Common myeloid progenitor, CD34-positive (primary cell): ENCODE results near the gene C1QL1.
A peak's percentile ranks its signal among the peaks of the same experiment; 100 is the strongest.

Experiments used
- CTCF ChIA-PET: fragments of 350-600 bp; sonication (Branson Sonifier 250); formaldehyde crosslinking; loops from one replicate; lab custom pipeline; 2021; ENCODE audit warnings: antibody characterized with exemption; lab: Charles Lee
- POLR2A ChIA-PET: fragments of 350-600 bp; sonication (Branson Sonifier 250); formaldehyde crosslinking; loops from one replicate; lab custom pipeline; 2021; ENCODE audit warnings: antibody characterized with exemption; lab: Charles Lee
- DNase-seq, 3 donors: peaks; one replicate each; pipeline versions ENCODE4 v3.0.0 to v3.0.0-alpha.2; 2013
- H3K27ac ChIP-seq, 2 experiments: 1 replicate in 1 of 2; 2 replicates in 1 of 2; pipeline ENCODE4 v1.7.0; 2013; ENCODE audit warnings: inconsistent platforms in 2 of 2, low read length in 2 of 2, mild to moderate bottlenecking in 2 of 2, low read depth in 1 of 2, moderate library complexity in 1 of 2; ENCODE audit not compliant: severe bottlenecking in 2 of 2, insufficient read depth in 1 of 2, poor library complexity in 1 of 2
- H3K27me3 ChIP-seq, 5 experiments: replicated peaks in 2 of 5; 1 replicate in 3 of 5; 2 replicates in 2 of 5; pipeline versions ENCODE4 v1.6.1 to v1.7.0; 2013; ENCODE audit warnings: low read length in 4 of 5, mild to moderate bottlenecking in 2 of 5, moderate library complexity in 2 of 5, inconsistent platforms in 1 of 5; ENCODE audit not compliant: insufficient read depth in 5 of 5, control insufficient read depth in 4 of 5
- H3K36me3 ChIP-seq, 4 experiments: 1 replicate in 2 of 4; 2 replicates in 2 of 4; pipeline versions ENCODE4 v1.6.1 to v1.7.0; 2013; ENCODE audit warnings: low read length in 3 of 4, control low read depth in 1 of 4, mild to moderate bottlenecking in 1 of 4; ENCODE audit not compliant: control insufficient read depth in 4 of 4, insufficient read depth in 4 of 4
- H3K4me1 ChIP-seq, 4 experiments: 1 replicate in 3 of 4; 2 replicates in 1 of 4; pipeline versions ENCODE4 v1.6.1 to v1.7.1; 2013; ENCODE audit warnings: low read length in 3 of 4, mild to moderate bottlenecking in 3 of 4, control low read depth in 1 of 4, inconsistent platforms in 1 of 4, moderate library complexity in 1 of 4; ENCODE audit not compliant: control insufficient read depth in 4 of 4, insufficient read depth in 4 of 4; ENCODE audit errors: control extremely low read depth in 1 of 4
- H3K4me3 ChIP-seq, 7 experiments: 1 replicate in 4 of 7; 2 replicates in 3 of 7; pipeline versions ENCODE4 v1.5.1 to v1.7.0; 2013; ENCODE audit warnings: mild to moderate bottlenecking in 7 of 7, low read length in 6 of 7, moderate library complexity in 6 of 7, inconsistent platforms in 2 of 7, low read depth in 2 of 7, control low read depth in 1 of 7; ENCODE audit not compliant: insufficient read depth in 4 of 7, control insufficient read depth in 1 of 7; ENCODE audit errors: extremely low read depth in 1 of 7
- H3K9me3 ChIP-seq, 5 experiments: 1 replicate in 4 of 5; 2 replicates in 1 of 5; pipeline versions ENCODE4 v1.6.1 to v1.7.1; 2013; ENCODE audit warnings: low read length in 4 of 5, mild to moderate bottlenecking in 2 of 5, inconsistent platforms in 1 of 5, low read depth in 1 of 5, moderate library complexity in 1 of 5; ENCODE audit not compliant: control insufficient read depth in 4 of 5, insufficient read depth in 2 of 5; ENCODE audit errors: control extremely low read depth in 1 of 5
- WGBS: methylation state at CpG from one replicate; pipeline ENCODE4 v1.1.5; 2013; ENCODE audit not compliant: insufficient coverage; 5-methylcytosine and 5-hydroxymethylcytosine counted together

Gene C1QL1

GRCh38 chr17:44919885-44920564, 48.1 kb downstream of the C1QL1 start:
- ChIA-PET CTCF (interaction anchor here (0.7 to 13.3 kb wide), 31 partner anchors 9 to 200 kb away, joined by 3 to 162 read pairs (median 4); a partner anchor contains a TSS), POLR2A (interaction anchor here (0.6 to 1.6 kb wide), 2 partner anchors 101 to 103 kb away, joined by 3 to 5 read pairs; no protein-coding TSS in a partner anchor)
- Histone ChIP-seq H3K9me3 (no peaks in the 10 kb centered on the region), H3K27me3 (peaks cover 0 to 27% (median 10%) of the 10 kb centered on the region in 5 experiments), H3K4me3 (no peak overlapping the region), H3K4me1 (no peaks in the 10 kb centered on the region), H3K27ac (no peak overlapping the region), H3K36me3 (no peaks in the 10 kb centered on the region)
- peak; percentile 71 to 86 (median 81) for DNase-seq
- 28% methylated on average over 8 of the region's 9 CpGs for WGBS

DNA sequence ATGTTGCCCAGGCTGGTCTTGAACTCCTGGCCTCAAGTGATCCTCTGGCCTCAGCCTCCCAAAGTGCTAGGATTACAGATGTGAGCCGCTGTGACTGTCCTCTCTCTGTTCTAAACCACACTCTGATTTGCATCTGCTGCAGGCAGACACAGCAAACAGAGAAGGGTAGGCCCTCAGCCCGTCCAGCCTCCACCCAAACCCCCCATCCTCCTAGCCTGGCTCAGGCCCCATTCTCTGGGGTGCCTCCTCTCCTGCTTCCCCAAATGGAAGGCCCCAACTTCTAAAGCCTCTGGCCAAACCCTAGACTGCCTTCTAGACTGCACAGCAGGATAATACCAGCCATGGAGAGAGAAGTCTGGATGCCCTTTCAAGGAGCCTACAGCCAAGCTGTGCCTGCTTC, 48.7 kb downstream of the C1QL1 start:
- Histone ChIP-seq H3K36me3 (no peaks in the 10 kb centered on the region), H3K9me3 (no peaks in the 10 kb centered on the region), H3K4me3 (no peak overlapping the region), H3K27ac (no peak overlapping the region), H3K27me3 (peaks cover 0 to 28% (median 10%) of the 10 kb centered on the region in 5 experiments), H3K4me1 (no peaks in the 10 kb centered on the region)
- WGBS: 88% methylated on average over 2 of the region's 2 CpGs
- no peak for DNase-seq
- POLR2A ChIA-PET: interaction anchor here (0.6 kb wide), 1 partner anchor 103 kb away, joined by 3 read pairs; no protein-coding TSS in a partner anchor
- CTCF ChIA-PET: interaction anchor here (0.7 to 13.3 kb wide), 17 partner anchors 9 to 179 kb away, joined by 3 to 162 read pairs (median 4); a partner anchor contains a TSS

DNA sequence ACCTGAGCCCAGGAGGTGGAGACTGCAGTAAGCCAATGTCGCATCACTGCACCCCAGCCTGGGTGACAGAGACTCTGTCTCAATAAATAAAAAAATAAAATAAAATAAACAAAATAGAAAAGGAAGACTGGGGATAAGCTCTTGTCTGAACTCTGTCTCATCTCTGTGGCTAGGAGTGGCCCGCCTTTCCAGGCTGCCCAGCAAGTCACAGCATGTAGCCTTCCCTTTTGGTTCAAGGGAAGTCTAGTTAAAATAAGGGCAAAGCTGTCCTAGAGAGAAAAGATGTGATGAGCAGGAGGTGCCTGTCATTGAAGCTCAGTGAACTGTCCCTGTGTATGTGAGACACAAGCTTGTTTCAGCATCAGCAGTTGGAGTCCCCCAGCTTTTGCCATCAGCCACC, 50.1 kb downstream of the C1QL1 start:
- ChIA-PET POLR2A (no interaction called here), CTCF (interaction anchor here (0.7 to 13.3 kb wide), 9 partner anchors 9 to 181 kb away, joined by 3 to 162 read pairs (median 6); no protein-coding TSS in a partner anchor)
- Histone ChIP-seq H3K4me3 (no peak overlapping the region), H3K9me3 (no peaks in the 10 kb centered on the region), H3K27me3 (peaks cover 0 to 36% (median 17%) of the 10 kb centered on the region in 5 experiments), H3K36me3 (no peaks in the 10 kb centered on the region), H3K27ac (no peak overlapping the region), H3K4me1 (no peaks in the 10 kb centered on the region)
- no peak for DNase-seq
- WGBS: 100% methylated on average over 1 of the region's 2 CpGs

DNA sequence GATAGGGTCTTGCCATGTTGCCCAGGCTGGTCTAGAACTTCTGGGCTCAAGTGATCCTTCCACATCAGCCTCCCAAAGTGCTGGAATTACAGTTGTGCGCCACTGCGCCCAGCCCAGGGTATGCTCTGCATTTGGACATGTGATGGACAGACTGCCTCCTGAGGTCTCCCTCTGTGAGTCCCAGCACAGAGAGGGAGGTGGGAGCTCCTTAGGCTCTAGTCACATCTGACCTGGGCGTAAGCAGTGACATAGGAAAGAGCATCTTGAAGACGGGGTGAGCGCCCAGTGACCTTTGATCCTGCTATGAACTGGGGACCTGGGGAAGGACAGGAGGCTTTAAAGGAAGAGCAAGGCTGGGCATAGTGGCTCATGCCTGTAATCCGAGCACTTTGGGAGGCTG, 50.6 kb downstream of the C1QL1 start:
- H3K36me3 ChIP-seq: no peaks in the 10 kb centered on the region
- peaks cover 0 to 42% (median 20%) of the 10 kb centered on the region in 5 experiments for H3K27me3 ChIP-seq
- H3K4me3 ChIP-seq: no peak overlapping the region
- no peaks in the 10 kb centered on the region for H3K4me1 ChIP-seq
- WGBS: 97% methylated on average over 6 of the region's 6 CpGs
- ChIA-PET CTCF (interaction anchor here (1.1 to 13.3 kb wide), 7 partner anchors 8 to 181 kb away, joined by 3 to 162 read pairs (median 6); no protein-coding TSS in a partner anchor), POLR2A (no interaction called here)
- no peak overlapping the region for H3K27ac ChIP-seq
- H3K9me3 ChIP-seq: no peaks in the 10 kb centered on the region
- DNase-seq: no peak

- no peak for DNase-seq
- Histone ChIP-seq H3K36me3 (no peaks in the 10 kb centered on the region), H3K27ac (no peak overlapping the region), H3K4me1 (peaks cover 0 to under 1% (median 0%) of the 10 kb centered on the region in 4 experiments), H3K9me3 (no peaks in the 10 kb centered on the region), H3K4me3 (no peak overlapping the region), H3K27me3 (peaks cover 0 to 42% (median 25%) of the 10 kb centered on the region in 5 experiments)
- POLR2A ChIA-PET: no interaction called here
- WGBS: 92% methylated on average over 7 of the region's 10 CpGs
- CTCF ChIA-PET: interaction anchor here (2.2 to 13.3 kb wide), 3 partner anchors 16 to 182 kb away, joined by 6 to 162 read pairs (median 26); no protein-coding TSS in a partner anchor
Measured at GRCh38 chr17:44916781-44917241, 51.3 kb downstream of the C1QL1 start.

- Histone ChIP-seq H3K36me3 (no peaks in the 10 kb centered on the region), H3K27me3 (peaks cover 0 to 44% (median 28%) of the 10 kb centered on the region in 5 experiments), H3K9me3 (no peaks in the 10 kb centered on the region), H3K4me1 (peaks cover 0 to 7% (median 6%) of the 10 kb centered on the region in 4 experiments), H3K27ac (no peak overlapping the region), H3K4me3 (no peak overlapping the region)
- no peak for DNase-seq
- CTCF ChIA-PET: interaction anchor here (1.2 to 13.3 kb wide), 3 partner anchors 11 to 105 kb away, joined by 3 to 162 read pairs (median 4); no protein-coding TSS in a partner anchor
- POLR2A ChIA-PET: no interaction called here
- 100% methylated on average over 7 of the region's 11 CpGs for WGBS
Measured at GRCh38 chr17:44915862-44916780, 52.0 kb downstream of the C1QL1 start.
